ENCODE results near the gene GINM1. TPM values are rescaled to one million over a fixed set of nuclear protein-coding genes. Genes with fewer than 3 reads are reported as not detected.

Gene GINM1
- total RNA-seq, 1 donor from 2014 or later, result 18.5 TPM

DNA sequence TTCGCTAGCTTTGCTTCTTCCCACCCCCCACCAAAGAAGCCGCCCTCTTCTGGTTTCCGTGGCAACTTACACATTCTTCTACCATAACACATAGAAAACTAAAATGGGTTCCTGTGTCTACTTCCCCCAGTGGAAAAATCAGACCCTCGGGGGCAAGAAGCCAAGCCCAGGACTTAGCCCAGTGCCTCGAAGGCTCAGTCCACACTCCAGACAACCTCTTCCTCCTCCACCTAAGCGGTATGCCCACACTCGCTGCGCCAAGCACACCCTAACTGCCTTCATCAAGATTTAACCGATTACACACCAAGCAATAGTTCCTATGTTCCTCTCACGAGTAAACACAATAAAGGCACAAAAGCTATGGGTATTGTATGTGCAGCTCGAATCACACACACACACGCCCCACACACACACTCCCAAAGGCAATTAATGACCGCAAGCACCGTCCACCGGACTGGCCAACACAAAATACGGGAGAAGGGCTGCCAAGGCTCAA, 20.9 kb upstream of the GINM1 start:
- Mint-ChIP-seq H3K9me3 (no peaks in the 10 kb centered on the region), H3K36me3 (ENCODE audit: low read depth) (no peaks in the 10 kb centered on the region), H3K4me3 (peak overlapping the region; percentile 97), H3K27me3 (ENCODE audit: low read depth) (peaks cover 24% of the 10 kb centered on the region), H3K4me1 (peaks cover 30% of the 10 kb centered on the region), H3K27ac (ENCODE audit: unreplicated experiment) (peak overlapping the region; percentile 99)
- TF ChIP-seq, protein P1, sequence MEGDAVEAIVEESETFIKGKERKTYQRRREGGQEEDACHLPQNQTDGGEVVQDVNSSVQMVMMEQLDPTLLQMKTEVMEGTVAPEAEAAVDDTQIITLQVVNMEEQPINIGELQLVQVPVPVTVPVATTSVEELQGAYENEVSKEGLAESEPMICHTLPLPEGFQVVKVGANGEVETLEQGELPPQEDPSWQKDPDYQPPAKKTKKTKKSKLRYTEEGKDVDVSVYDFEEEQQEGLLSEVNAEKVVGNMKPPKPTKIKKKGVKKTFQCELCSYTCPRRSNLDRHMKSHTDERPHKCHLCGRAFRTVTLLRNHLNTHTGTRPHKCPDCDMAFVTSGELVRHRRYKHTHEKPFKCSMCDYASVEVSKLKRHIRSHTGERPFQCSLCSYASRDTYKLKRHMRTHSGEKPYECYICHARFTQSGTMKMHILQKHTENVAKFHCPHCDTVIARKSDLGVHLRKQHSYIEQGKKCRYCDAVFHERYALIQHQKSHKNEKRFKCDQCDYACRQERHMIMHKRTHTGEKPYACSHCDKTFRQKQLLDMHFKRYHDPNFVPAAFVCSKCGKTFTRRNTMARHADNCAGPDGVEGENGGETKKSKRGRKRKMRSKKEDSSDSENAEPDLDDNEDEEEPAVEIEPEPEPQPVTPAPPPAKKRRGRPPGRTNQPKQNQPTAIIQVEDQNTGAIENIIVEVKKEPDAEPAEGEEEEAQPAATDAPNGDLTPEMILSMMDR (conservative IDR thresholded peaks at IDR 0.05), result no peak
- peak; percentile 12 for DNase-seq (ENCODE audit: low read depth, low spot score)

DNA sequence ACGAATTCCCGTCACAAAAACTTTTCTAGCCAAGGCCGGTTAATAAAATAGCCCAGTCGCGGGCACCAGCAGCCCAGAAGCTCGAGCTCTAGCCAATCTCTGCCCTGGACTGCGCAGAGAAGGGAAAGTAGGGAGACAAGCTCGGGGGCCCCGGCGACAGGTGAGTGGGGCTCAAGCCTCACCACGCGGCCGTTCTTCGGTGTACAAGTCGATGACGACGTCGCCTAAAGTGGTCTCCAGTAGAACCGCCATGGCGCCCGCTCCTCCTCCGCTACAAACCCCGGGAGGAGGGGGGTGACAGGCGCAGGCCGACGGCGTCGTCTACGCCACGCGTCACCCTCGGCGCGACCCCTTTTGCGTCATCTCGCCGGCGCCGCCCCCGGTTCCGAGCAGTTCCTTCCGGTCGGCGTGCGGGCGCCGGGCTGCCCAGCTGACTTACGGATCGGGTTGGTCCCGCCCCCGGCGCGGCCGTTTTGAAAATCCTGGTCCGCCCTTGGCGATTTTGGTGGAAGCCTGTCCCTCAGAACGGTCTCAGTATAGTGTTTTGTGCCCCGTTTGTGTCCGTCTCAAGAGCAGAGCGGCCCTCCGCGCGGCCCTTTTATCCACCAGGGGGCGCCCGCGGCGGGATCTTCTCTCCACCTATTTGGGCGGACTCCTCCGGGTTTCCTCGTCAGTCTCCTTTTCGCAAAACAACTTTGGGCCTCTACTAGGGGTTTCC, 20.3 kb upstream of the GINM1 start, which contains the start of gene PPIL4:
TSS of gene PPIL4 (minus strand) at position 290 of the 718 bp plus-strand sequence. CDS start at position 252, 38 bp downstream.
- Mint-ChIP-seq H3K4me1 (peaks cover 30% of the 10 kb centered on the region), H3K27me3 (ENCODE audit: low read depth) (peaks cover 30% of the 10 kb centered on the region), H3K4me3 (peak within 1 kb of the TSS; percentile 97), H3K27ac (ENCODE audit: unreplicated experiment) (peak within 1 kb of the TSS; percentile 99), H3K9me3 (no peaks in the 10 kb centered on the region), H3K36me3 (ENCODE audit: low read depth) (no peaks in the 10 kb centered on the region)
- DNase-seq (ENCODE audit: low read depth, low spot score), result peak; percentile 92
- TF ChIP-seq, protein P1 (conservative IDR thresholded peaks at IDR 0.05), result peak; percentile 100

DNA sequence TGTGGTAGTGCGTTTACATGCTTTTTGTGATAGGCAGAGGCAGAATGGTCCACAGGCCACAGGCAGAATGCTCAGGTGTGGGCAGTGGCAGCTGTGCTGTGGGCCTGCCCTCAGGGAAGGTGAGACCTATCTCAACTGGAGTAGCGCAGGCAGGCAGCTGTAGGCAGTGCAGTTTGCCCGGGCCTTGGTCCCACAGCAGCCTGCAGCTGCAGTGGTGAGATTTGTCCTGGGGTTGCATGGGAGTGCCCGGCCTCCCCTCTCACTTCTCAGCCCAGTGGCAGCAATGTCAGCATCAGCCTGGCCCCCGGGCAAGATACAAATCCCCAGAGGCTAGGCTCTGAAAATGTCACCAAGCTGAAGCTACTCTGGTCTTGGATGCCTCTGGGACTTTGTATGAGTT, 14.3 kb upstream of the GINM1 start:
- TF ChIP-seq, protein P1 (conservative IDR thresholded peaks at IDR 0.05), result no peak

DNA sequence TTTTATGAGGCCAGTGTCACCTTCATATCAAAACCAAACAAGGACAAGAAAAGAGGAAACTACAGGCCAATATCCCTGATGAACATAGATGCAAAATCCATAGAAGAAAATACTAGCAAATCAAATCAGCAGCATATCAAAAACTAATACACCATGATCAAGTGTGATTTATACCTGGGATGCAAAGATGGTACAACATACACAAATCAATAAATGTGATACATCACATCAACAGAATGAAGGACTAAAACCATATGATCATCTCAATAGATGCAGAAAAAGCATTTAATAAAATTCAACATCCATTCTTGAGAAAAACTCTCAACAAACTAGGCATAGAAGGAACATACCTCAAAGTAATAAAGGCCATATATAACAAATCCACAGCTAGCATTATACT, 8.1 kb upstream of the GINM1 start:
- peaks cover 71% of the 10 kb centered on the region for H3K27me3 Mint-ChIP-seq (ENCODE audit: low read depth)
- no peaks in the 10 kb centered on the region for H3K4me1 Mint-ChIP-seq
- no peak for DNase-seq (ENCODE audit: low read depth, low spot score)
- no peaks in the 10 kb centered on the region for H3K36me3 Mint-ChIP-seq (ENCODE audit: low read depth)
- TF ChIP-seq, protein P1 (conservative IDR thresholded peaks at IDR 0.05), result no peak
- no peaks in the 10 kb centered on the region for H3K9me3 Mint-ChIP-seq
- H3K4me3 Mint-ChIP-seq, result no peak overlapping the region
- no peak overlapping the region for H3K27ac Mint-ChIP-seq (ENCODE audit: unreplicated experiment)

More for the DNA sequence above, 14.3 kb upstream of the GINM1 start:
- Mint-ChIP-seq H3K9me3 (no peaks in the 10 kb centered on the region), H3K36me3 (ENCODE audit: low read depth) (no peaks in the 10 kb centered on the region), H3K27ac (ENCODE audit: unreplicated experiment) (no peak overlapping the region), H3K27me3 (ENCODE audit: low read depth) (peaks cover 79% of the 10 kb centered on the region), H3K4me3 (no peak overlapping the region), H3K4me1 (peaks cover 4% of the 10 kb centered on the region)
- no peak for DNase-seq (ENCODE audit: low read depth, low spot score)

DNA sequence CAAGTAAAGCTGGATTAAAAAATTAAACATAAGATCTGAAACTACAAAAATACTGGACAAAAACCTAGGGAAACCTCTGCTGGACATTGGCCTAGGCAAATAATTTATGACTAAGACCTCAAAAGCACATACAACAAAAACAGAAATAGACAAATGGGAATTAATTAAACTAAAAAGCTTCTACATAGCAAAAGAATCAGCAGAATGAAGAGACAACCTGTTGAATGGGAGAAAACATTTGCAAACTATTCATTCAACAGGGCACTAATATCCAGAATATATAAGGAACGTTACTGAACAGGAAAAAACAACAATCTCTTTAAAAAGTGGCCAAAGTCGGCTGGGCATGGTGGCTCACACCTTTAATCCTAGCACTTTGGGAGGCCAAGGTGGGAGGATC, 6.8 kb upstream of the GINM1 start:
- no peak for DNase-seq (ENCODE audit: low read depth, low spot score)
- no peaks in the 10 kb centered on the region for H3K36me3 Mint-ChIP-seq (ENCODE audit: low read depth)
- H3K4me3 Mint-ChIP-seq, result no peak overlapping the region
- TF ChIP-seq, protein P1 (conservative IDR thresholded peaks at IDR 0.05), result no peak
- no peak overlapping the region for H3K27ac Mint-ChIP-seq (ENCODE audit: unreplicated experiment)
- H3K4me1 Mint-ChIP-seq, result no peaks in the 10 kb centered on the region
- H3K27me3 Mint-ChIP-seq (ENCODE audit: low read depth), result peaks cover 70% of the 10 kb centered on the region
- H3K9me3 Mint-ChIP-seq, result no peaks in the 10 kb centered on the region
